Islet of Langerhans (tissue), 1 donor: ENCODE measurements around the gene RHBG.

Source experiments
- FAIRE-seq: peaks from one replicate; lab custom pipeline; 2011; peaks lifted over from hg19 to GRCh38; lab: Jason Lieb, UNC

RHBG gene

GRCh38 chr1:156428746-156429288 lies 59.8 kb downstream of the RHBG start:
- no peak for FAIRE-seq

DNA sequence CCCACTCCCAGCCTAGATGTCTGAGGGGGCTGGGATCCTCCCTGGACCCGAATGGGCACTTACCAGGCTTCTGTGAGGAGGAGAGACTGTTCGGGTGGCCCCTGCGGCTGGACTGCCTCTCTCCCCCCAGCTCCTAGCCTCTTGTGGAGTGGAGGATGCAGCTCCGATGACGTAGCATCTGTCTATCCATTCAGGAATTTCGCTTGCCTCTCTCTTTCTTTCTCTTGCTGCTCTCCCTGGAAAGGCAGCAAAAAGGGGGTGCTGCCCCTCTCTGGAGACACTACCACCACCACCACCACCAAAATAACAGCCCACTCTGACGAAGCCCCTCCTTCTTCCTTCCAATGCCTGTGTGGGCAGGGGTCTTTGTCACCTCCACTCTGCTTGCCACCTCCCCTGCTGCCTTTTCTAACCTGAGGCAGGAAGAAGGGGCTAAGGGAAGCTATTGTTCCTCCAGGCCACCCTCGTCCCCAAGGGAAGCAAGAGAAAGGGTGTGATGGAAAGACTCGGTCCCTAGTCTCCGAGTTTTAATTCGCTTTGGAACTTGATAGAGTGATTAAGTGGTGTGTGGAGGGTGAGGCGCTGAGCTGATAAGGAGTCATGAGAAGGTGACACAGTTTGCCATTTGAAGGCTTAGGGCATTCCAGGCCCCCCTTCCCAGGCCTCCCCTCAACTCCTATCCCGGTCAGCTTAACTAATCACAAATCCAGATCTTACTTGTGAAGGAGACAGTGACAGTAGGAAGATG lies 60.5 kb downstream of the RHBG start:
- no peak for FAIRE-seq

DNA sequence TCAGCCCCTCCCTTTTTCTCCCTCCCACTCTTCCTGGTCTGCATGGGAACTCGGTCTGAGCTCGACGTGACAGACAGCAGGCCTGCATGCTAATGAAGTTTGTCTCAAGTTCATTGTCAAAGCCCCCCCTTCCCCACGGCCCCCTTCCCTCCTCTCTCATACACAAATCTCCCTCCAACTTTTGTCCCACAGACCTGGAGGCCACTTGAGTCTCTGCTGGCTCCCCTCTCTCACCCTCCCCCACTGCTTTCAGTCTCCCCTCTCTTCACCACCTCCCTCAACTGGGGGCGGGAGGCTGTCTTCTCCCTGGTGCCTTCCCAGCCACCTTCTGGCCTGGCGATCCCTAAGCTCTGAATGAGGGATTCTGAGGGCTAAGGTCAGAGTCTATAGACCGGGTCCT lies 61.3 kb downstream of the RHBG start:
- no peak for FAIRE-seq

DNA sequence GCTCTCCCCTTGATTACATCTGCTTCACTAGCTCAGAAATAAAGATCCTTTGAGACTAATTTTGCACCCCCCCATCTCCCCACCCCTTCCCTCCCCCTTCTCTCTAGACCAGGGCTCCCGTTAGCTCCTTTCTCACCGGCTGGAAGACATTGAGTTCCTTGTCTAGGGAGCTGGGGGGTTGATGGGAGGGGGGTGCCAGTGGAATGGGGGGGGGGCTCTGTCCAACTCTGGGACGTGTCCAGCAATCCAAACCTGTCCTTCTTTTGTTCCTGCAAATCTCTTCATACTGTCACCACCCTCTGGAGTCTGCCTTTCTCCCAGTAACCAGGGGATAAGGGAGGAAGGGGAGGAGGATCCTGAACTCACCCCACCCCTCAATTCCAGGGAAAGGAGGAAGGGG lies 61.9 kb downstream of the RHBG start:
- no peak for FAIRE-seq

- no peak for FAIRE-seq
These were observed 62.4 kb downstream of the RHBG start for GRCh38 chr1:156431366-156431765.

DNA sequence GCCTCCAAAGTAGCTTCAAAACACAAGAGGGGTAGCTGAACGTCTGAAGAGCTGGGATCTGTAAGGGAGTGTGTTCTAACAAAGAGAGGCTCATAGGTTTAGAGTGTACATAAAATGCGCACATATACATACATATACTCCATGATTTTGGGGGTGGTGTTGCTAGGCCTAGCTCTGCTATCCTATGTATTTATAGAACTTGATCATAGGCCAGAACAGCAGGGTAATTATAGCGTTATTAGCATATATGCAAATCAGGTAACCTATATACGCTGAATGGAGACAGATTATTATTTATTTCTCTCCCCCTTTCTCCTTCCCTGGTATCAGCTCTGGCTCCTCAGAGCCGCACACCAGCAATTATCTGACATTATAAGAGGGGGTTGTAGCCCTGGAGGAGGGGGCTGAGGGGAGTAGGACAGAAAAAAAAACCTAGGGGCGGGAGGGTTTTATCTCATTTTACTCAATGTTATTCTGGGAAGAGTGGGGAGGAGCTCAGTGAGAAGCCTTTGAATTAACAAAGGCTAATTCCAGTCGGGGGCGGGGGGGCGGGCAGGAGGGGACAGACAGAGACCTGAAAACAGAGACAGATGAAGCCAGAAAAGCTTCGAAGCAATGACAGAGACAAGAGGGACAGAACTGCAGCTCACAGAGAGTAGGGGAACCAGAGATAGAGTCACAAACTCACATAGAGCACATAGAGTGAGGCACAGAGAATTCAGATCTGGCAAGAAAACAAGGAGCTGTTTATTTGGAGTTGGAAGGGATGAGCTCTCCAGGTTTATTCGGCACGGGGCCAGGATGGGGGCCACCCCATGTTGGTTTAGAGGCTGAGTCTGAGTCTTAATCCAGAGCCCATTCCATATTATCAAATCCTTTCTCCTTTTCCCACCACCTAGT lies 63.0 kb downstream of the RHBG start:
- FAIRE-seq, result no peak

GRCh38 chr1:156432669-156433018 lies 63.6 kb downstream of the RHBG start:
- no peak for FAIRE-seq

DNA sequence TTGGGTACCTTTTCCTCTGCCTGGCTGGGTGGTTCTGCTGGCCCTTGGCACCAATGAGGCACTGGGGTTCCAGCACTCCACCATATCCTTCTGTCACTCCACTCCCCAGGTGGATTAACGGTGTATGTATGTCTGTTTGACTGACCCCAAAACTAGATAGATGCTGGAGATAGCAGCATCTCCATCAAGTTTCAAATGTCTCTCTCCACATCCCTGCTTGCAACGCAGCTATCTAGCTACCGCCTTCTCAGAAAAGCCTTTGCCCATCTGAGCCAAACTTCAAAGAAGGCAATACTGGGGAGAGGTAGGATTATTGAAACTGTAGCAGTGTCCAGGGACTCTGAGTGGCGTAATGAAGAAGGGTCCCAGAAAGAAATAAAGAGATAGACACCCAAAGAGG lies 64.0 kb downstream of the RHBG start:
- no peak for FAIRE-seq

DNA sequence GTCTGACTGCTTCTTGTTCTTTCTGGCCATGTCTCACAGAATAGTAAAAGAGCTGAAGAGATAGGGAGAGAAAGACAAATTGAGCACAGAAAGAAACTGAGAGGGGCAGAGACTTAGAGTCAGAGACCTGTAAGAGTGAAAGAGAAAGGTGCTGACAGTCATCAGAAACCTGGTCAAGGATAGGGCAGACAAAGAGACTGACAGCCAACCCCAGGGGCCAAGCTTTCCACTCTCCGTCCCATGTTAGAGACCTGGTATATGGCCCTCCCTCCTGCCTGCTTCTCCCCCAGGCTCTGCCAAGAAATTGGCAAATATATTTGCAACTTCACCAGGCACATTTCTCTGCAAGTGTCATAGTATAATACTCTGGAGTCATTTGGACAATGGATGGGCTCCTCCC lies 64.6 kb downstream of the RHBG start:
- no peak for FAIRE-seq
